Activated CD4-positive, alpha-beta T cell treated with anti-CD3 and anti-CD28 coated beads, Interleukin-2, amount 50 U/mL, for 4 hours (primary cell): ENCODE results near the gene PARM1.
"Not testable (repeated sequence)": the region's sequence is repeated elsewhere in the genome, so short reads cannot be mapped to it uniquely, and the experiment has no call there.

Experiments
- DNase-seq, 2 experiments: peaks; one replicate each; pipeline ENCODE4 v3.0.0-alpha.2; 2020

The PARM1 gene

GRCh38 chr4:74994436-74994835 lies 61.5 kb downstream of the PARM1 start:
- not testable (repeated sequence) for DNase-seq

GRCh38 chr4:74996996-74997395 lies 64.1 kb downstream of the PARM1 start:
- DNase-seq = no peak

- DNase-seq = no peak
Measured at GRCh38 chr4:74997948-74998729, 65.2 kb downstream of the PARM1 start.

- no peak for DNase-seq
Measured at GRCh38 chr4:74999714-75000309, 66.9 kb downstream of the PARM1 start.

GRCh38 chr4:75001871-75002270 lies 69.0 kb downstream of the PARM1 start:
- DNase-seq = no peak

GRCh38 chr4:75002381-75002780 lies 69.5 kb downstream of the PARM1 start:
- no peak for DNase-seq

GRCh38 chr4:75003979-75004378 lies 71.1 kb downstream of the PARM1 start:
- DNase-seq = no peak

GRCh38 chr4:75004755-75005668 lies 72.1 kb downstream of the PARM1 start:
- no peak for DNase-seq

- DNase-seq = no peak
Measured at GRCh38 chr4:75005727-75006126, 72.8 kb downstream of the PARM1 start.

- no peak for DNase-seq
Measured at GRCh38 chr4:75007891-75008290, 75.0 kb downstream of the PARM1 start.

GRCh38 chr4:75009138-75009537 lies 76.2 kb downstream of the PARM1 start:
- DNase-seq = no peak

- no peak for DNase-seq
Measured at GRCh38 chr4:75011131-75011795, 78.3 kb downstream of the PARM1 start.

GRCh38 chr4:75015627-75016026 lies 82.7 kb downstream of the PARM1 start:
- no peak for DNase-seq

- no peak for DNase-seq
Measured at GRCh38 chr4:75016472-75016871, 83.6 kb downstream of the PARM1 start.

GRCh38 chr4:75018811-75019479 lies 86.0 kb downstream of the PARM1 start:
- DNase-seq = no peak

GRCh38 chr4:75025431-75025830 lies 92.5 kb downstream of the PARM1 start:
- no peak for DNase-seq

- DNase-seq = no peak
Measured at GRCh38 chr4:75028196-75028854, 95.4 kb downstream of the PARM1 start.

GRCh38 chr4:75030028-75030427 lies 97.1 kb downstream of the PARM1 start:
- no peak for DNase-seq

- no peak for DNase-seq
Measured at GRCh38 chr4:75030649-75031235, 97.8 kb downstream of the PARM1 start.

- DNase-seq = no peak
Measured at GRCh38 chr4:75031775-75032174, 98.9 kb downstream of the PARM1 start.

- DNase-seq = no peak
Measured at GRCh38 chr4:75034523-75034922, 101.6 kb downstream of the PARM1 start.
